ENCODE results near the gene SHLD2.
"Not testable (repeated sequence)": the region's sequence is repeated elsewhere in the genome, so short reads cannot be mapped to it uniquely, and the experiment has no call there.

SHLD2 gene

GRCh38 chr10:87133936-87134335 is 38.9 kb downstream of the SHLD2 start:
- not testable (repeated sequence) for H2AFZ ChIP-seq (ENCODE audit: low read length); H3K27me3 ChIP-seq (replicated peaks; ENCODE audit: insufficient read depth, low read length); H3K4me3 ChIP-seq (ENCODE audit: low read length); H4K20me1 ChIP-seq (ENCODE audit: insufficient read depth, low read length); DNase-seq; H3K4me1 ChIP-seq (ENCODE audit: low read length); H3K9me2 ChIP-seq (replicated peaks; ENCODE audit: insufficient read depth, low read length); H3K36me3 ChIP-seq (replicated peaks; ENCODE audit: insufficient read depth, low read length); H3F3A ChIP-seq (ENCODE audit: insufficient read depth, low read length); H3K9ac ChIP-seq (ENCODE audit: low read length); H3K79me2 ChIP-seq (ENCODE audit: low read length); H3K4me2 ChIP-seq (ENCODE audit: low read depth, low read length); H3K9me3 ChIP-seq (replicated peaks; ENCODE audit: insufficient read depth, low read length); H3K27ac ChIP-seq (ENCODE audit: low read length)

- not testable (repeated sequence) for H3K9ac ChIP-seq (ENCODE audit: low read length); H3K9me3 ChIP-seq (replicated peaks; ENCODE audit: insufficient read depth, low read length); DNase-seq; H3K36me3 ChIP-seq (replicated peaks; ENCODE audit: insufficient read depth, low read length); H3K4me3 ChIP-seq (ENCODE audit: low read length); H4K20me1 ChIP-seq (ENCODE audit: insufficient read depth, low read length); H3K9me2 ChIP-seq (replicated peaks; ENCODE audit: insufficient read depth, low read length); H3F3A ChIP-seq (ENCODE audit: insufficient read depth, low read length); H2AFZ ChIP-seq (ENCODE audit: low read length); H3K27me3 ChIP-seq (replicated peaks; ENCODE audit: insufficient read depth, low read length); H3K4me2 ChIP-seq (ENCODE audit: low read depth, low read length); H3K27ac ChIP-seq (ENCODE audit: low read length); H3K4me1 ChIP-seq (ENCODE audit: low read length); H3K79me2 ChIP-seq (ENCODE audit: low read length)
These were observed 39.4 kb downstream of the SHLD2 start for GRCh38 chr10:87134440-87134839.

DNA sequence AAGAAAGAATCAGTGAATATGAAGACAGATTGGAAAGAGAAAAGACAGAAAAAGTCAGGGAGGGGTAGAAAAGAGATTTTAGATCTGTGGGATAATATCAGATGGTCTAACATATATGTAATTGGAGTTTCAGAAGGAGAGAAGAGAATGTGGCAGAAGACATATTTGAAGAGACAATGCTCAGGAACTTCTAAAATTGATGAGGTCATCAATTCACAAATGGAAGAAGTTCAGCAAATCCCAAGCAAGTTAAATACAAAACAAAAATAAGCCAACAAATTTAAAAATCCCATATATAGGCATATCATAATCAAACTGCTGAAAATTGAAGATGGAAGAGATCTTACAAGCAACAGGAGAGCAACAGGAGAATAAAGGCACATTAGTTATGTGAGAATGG is 42.5 kb downstream of the SHLD2 start:
- H3K9me2 ChIP-seq (replicated peaks; ENCODE audit: insufficient read depth, low read length); H3K27ac ChIP-seq (ENCODE audit: low read length); DNase-seq; H3K4me2 ChIP-seq (ENCODE audit: low read depth, low read length); H4K20me1 ChIP-seq (ENCODE audit: insufficient read depth, low read length); H3K9me3 ChIP-seq (replicated peaks; ENCODE audit: insufficient read depth, low read length); H3K27me3 ChIP-seq (replicated peaks; ENCODE audit: insufficient read depth, low read length); H3K36me3 ChIP-seq (replicated peaks; ENCODE audit: insufficient read depth, low read length); H3K4me3 ChIP-seq (ENCODE audit: low read length); H3F3A ChIP-seq (ENCODE audit: insufficient read depth, low read length); H2AFZ ChIP-seq (ENCODE audit: low read length); H3K4me1 ChIP-seq (ENCODE audit: low read length); H3K9ac ChIP-seq (ENCODE audit: low read length); H3K79me2 ChIP-seq (ENCODE audit: low read length): not testable (repeated sequence)

DNA sequence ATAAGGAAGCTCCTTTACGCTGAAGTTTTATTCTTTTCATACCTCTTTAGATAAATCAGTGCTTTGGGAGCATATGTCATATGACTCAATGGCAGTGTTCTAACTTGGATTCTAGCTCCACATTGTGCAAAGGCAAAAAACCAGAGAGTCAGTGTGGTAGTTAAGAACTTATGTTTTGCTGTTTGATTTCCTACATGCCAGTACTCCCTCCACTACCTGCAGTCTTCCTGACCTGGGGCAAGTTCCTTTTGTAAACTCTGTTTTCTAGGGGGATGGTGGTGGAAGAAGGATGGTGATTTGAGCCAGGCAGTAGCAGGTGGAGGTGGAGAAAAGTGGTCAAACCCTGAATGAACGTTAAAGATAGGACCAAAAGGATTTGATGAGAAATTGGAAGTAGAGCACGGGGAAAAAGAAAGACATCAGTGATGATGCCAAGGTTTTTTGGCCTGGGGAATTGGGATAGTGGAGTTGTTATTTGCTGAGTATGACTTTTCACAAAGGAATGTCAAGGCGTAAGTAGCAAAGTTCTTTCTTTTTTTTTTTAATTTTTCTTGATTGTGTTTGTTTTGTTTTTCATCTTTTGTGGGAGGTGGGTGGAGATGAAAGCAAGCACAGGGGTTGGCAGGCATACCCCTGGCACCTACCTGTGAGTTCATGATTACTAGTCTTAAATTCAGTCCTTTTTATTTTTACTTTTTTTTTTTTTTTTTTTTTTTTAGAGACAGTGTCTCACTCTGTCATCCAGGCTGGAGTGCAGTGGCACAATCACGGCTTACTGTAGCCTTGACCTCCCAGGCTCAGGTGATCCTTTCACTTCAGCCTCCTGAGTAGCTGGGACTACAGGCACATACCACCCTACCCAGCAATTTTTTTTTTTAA is 47.5 kb downstream of the SHLD2 start:
- not testable (repeated sequence) for H3K27ac ChIP-seq (ENCODE audit: low read length); H3K9me2 ChIP-seq (replicated peaks; ENCODE audit: insufficient read depth, low read length); H3K27me3 ChIP-seq (replicated peaks; ENCODE audit: insufficient read depth, low read length); H3F3A ChIP-seq (ENCODE audit: insufficient read depth, low read length); H3K79me2 ChIP-seq (ENCODE audit: low read length); DNase-seq; H4K20me1 ChIP-seq (ENCODE audit: insufficient read depth, low read length); H2AFZ ChIP-seq (ENCODE audit: low read length); H3K4me3 ChIP-seq (ENCODE audit: low read length); H3K36me3 ChIP-seq (replicated peaks; ENCODE audit: insufficient read depth, low read length); H3K4me2 ChIP-seq (ENCODE audit: low read depth, low read length); H3K4me1 ChIP-seq (ENCODE audit: low read length); H3K9me3 ChIP-seq (replicated peaks; ENCODE audit: insufficient read depth, low read length); H3K9ac ChIP-seq (ENCODE audit: low read length)

GRCh38 chr10:87143109-87143418 is 48.1 kb downstream of the SHLD2 start:
- H3K36me3 ChIP-seq (replicated peaks; ENCODE audit: insufficient read depth, low read length); H3K4me3 ChIP-seq (ENCODE audit: low read length); H3K4me2 ChIP-seq (ENCODE audit: low read depth, low read length); H3K4me1 ChIP-seq (ENCODE audit: low read length); H3K27me3 ChIP-seq (replicated peaks; ENCODE audit: insufficient read depth, low read length); H3K9ac ChIP-seq (ENCODE audit: low read length); H3K79me2 ChIP-seq (ENCODE audit: low read length); H2AFZ ChIP-seq (ENCODE audit: low read length); H3F3A ChIP-seq (ENCODE audit: insufficient read depth, low read length); H3K9me3 ChIP-seq (replicated peaks; ENCODE audit: insufficient read depth, low read length); DNase-seq; H3K27ac ChIP-seq (ENCODE audit: low read length); H4K20me1 ChIP-seq (ENCODE audit: insufficient read depth, low read length); H3K9me2 ChIP-seq (replicated peaks; ENCODE audit: insufficient read depth, low read length): not testable (repeated sequence)

- not testable (repeated sequence) for H3K4me3 ChIP-seq (ENCODE audit: low read length); H3K9ac ChIP-seq (ENCODE audit: low read length); H3K27me3 ChIP-seq (replicated peaks; ENCODE audit: insufficient read depth, low read length); H3K27ac ChIP-seq (ENCODE audit: low read length); H3K4me1 ChIP-seq (ENCODE audit: low read length); H4K20me1 ChIP-seq (ENCODE audit: insufficient read depth, low read length); H3K36me3 ChIP-seq (replicated peaks; ENCODE audit: insufficient read depth, low read length); H3K79me2 ChIP-seq (ENCODE audit: low read length); H3K9me3 ChIP-seq (replicated peaks; ENCODE audit: insufficient read depth, low read length); H2AFZ ChIP-seq (ENCODE audit: low read length); H3K9me2 ChIP-seq (replicated peaks; ENCODE audit: insufficient read depth, low read length); H3K4me2 ChIP-seq (ENCODE audit: low read depth, low read length); DNase-seq; H3F3A ChIP-seq (ENCODE audit: insufficient read depth, low read length)
These were observed 50.6 kb downstream of the SHLD2 start for GRCh38 chr10:87145598-87145997.

GRCh38 chr10:87149020-87149609 is 54.1 kb downstream of the SHLD2 start:
- not testable (repeated sequence) for H3K9me2 ChIP-seq (replicated peaks; ENCODE audit: insufficient read depth, low read length); H3K4me2 ChIP-seq (ENCODE audit: low read depth, low read length); H3K9ac ChIP-seq (ENCODE audit: low read length); H3F3A ChIP-seq (ENCODE audit: insufficient read depth, low read length); H3K4me1 ChIP-seq (ENCODE audit: low read length); H2AFZ ChIP-seq (ENCODE audit: low read length); H3K27ac ChIP-seq (ENCODE audit: low read length); H4K20me1 ChIP-seq (ENCODE audit: insufficient read depth, low read length); H3K9me3 ChIP-seq (replicated peaks; ENCODE audit: insufficient read depth, low read length); H3K4me3 ChIP-seq (ENCODE audit: low read length); H3K79me2 ChIP-seq (ENCODE audit: low read length); H3K27me3 ChIP-seq (replicated peaks; ENCODE audit: insufficient read depth, low read length); DNase-seq; H3K36me3 ChIP-seq (replicated peaks; ENCODE audit: insufficient read depth, low read length)

DNA sequence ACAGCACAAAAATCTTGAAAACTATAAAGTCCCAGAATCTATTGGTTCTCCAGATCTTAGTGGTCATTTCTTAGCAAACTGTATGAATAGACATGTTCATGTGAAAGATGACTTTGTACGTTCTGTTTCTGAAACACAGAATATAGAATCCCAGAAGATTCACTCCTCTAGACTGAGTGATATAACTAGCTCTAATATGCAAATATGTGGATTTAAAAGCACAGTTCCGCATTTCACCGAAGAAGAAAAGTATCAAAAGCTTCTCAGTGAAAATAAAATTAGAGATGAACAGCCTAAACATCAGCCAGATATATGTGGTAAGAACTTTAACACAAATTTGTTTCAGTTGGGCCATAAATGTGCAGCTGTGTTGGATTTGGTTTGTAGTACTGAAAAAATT is 56.5 kb downstream of the SHLD2 start:
- H3K27me3 ChIP-seq (replicated peaks; ENCODE audit: insufficient read depth, low read length); H3F3A ChIP-seq (ENCODE audit: insufficient read depth, low read length); H3K9me3 ChIP-seq (replicated peaks; ENCODE audit: insufficient read depth, low read length); H2AFZ ChIP-seq (ENCODE audit: low read length); H3K36me3 ChIP-seq (replicated peaks; ENCODE audit: insufficient read depth, low read length); H3K4me3 ChIP-seq (ENCODE audit: low read length); H3K27ac ChIP-seq (ENCODE audit: low read length); H3K4me2 ChIP-seq (ENCODE audit: low read depth, low read length); H3K9ac ChIP-seq (ENCODE audit: low read length); H3K4me1 ChIP-seq (ENCODE audit: low read length); H3K9me2 ChIP-seq (replicated peaks; ENCODE audit: insufficient read depth, low read length); H3K79me2 ChIP-seq (ENCODE audit: low read length); H4K20me1 ChIP-seq (ENCODE audit: insufficient read depth, low read length); DNase-seq: not testable (repeated sequence)

Measured in MM.1S (cell line).